ENCODE data around the gene AHNAK.
"Not testable (repeated sequence)": the region's sequence is repeated elsewhere in the genome, so short reads cannot be mapped to it uniquely, and the experiment has no call there.

The AHNAK gene

DNA sequence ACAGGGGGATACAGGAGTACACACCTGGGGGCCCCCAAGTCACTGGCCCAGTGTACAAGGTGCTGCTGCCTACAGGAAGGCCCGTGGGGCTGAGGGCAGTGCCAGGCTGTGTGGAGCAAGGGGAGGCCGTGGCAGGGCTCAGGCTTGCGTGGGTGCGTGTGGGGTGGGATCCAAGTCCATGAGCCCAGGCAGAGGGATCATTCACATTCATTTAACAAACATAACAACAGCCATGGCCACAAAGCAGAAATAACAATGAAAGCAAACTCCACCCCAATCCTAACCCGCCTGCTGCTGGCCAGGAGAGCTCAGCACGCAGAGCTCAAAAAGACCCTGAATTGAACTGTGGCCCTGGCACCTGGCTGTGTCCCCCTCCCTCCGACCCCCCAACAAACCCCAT lies 144.8 kb downstream of the AHNAK start:
- no peak for DNase-seq (ENCODE audit: low read depth)

DNA sequence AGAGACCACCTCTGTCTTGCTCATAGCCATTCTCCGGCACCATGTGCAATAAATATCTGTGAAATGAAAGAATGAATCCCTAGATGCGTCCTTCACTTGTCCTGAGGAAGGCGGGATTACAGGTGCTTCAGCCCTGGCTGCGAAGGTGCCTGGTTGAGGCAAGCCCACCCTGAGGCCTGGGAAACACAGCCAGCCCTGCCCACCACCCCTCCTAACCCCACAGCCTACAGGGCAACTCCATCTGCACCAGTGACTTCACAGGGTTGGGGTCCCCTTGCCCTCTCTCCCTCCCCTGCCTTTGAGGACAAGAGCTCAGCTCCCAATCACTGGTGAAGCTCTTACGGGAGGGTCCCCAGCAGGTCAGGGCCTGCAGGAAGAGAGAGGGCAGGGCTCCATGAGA lies 145.2 kb downstream of the AHNAK start:
- DNase-seq (ENCODE audit: low read depth): no peak

DNA sequence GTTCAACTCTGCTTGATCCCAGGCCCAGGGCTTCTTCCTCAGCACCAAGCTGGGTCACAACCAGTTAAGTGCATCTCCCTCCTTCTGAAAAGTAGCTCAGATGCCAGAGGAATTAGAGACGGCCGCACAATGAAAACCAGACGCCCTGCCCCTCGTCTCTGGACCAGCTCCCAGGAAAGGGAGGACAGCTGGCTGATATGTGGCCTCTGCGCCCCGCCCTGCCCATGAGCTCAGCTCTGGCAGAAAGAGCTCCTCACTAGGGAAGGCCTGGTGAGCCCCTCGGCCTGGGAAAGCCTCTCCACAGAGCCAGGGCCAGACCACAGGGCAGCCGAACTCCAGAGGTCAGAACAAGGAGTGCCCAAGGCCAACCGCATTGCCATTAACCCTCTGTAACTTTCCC lies 145.8 kb downstream of the AHNAK start:
- DNase-seq (ENCODE audit: low read depth): no peak

DNA sequence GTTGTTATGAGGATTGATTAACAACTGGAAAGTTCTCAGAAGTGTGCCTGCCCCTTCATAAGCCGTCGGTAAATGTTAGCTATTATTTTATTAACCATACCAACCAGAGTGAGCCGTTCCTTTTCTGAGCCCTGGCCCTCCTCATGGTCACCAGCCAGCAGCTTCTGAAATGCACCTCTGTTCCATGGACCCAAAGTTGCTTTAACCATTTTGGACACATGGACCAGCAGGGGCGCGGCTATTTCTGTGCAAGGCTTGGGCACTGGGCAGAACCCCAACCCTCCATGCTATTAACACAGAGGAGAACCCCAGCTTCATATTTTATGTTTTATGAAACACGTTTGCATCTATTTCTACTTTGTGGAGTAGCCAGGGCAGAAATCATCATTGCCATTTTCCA lies 146.3 kb downstream of the AHNAK start:
- no peak for DNase-seq (ENCODE audit: low read depth)

DNA sequence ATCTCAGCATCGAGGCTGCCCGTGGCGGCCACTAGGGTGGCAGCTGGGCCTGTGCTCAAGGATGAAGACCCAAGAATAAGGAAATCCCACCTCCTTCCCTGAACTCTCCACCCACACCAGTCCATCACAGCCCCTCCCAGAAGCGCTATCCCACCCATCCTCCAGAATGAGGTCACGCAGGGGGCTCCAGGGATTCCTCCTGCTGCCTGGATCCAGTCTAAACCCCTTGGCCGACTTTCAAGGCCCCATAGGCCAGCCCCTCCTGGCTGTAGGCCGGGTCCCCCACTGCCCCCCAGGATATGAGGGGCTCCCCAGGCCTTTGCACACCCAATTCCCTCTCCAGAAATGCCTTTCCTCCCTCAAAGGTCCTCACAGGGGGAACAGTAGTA lies 146.7 kb downstream of the AHNAK start:
- no peak for DNase-seq (ENCODE audit: low read depth)

DNA sequence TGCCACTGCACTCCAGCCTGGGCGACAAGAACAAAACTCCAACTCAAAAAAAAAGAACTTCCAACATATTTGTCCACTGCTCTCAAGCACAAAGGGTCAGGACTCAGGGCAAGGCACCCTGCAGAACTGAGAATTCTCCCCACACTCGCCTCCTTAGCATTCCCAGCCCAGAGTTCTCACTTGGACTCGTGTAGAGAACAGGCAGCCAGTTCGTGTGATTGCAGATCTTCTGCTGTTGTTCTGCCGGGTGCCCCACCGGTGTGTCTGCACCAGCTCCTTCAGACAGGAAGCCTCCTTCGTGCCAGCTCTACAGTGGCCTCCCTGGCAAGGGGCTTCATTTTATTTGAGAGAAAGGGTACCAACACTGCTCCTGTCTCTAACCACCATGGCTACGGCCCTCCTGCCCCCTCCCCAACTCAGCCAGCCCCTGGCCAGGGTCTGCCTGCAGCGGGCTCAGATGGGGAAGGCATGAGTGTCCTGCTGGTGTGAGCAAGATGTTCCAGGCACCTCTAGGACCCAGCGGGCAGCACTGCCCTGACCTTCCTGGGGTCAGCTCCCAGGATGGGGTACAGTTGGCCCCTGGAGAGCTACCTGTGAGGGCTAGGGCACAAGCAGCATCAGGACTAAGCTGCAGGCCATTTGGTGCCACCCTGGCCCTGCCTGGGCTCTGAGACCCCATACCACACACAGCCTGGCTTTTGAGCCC lies 147.3 kb downstream of the AHNAK start:
- no peak for DNase-seq (ENCODE audit: low read depth)

DNA sequence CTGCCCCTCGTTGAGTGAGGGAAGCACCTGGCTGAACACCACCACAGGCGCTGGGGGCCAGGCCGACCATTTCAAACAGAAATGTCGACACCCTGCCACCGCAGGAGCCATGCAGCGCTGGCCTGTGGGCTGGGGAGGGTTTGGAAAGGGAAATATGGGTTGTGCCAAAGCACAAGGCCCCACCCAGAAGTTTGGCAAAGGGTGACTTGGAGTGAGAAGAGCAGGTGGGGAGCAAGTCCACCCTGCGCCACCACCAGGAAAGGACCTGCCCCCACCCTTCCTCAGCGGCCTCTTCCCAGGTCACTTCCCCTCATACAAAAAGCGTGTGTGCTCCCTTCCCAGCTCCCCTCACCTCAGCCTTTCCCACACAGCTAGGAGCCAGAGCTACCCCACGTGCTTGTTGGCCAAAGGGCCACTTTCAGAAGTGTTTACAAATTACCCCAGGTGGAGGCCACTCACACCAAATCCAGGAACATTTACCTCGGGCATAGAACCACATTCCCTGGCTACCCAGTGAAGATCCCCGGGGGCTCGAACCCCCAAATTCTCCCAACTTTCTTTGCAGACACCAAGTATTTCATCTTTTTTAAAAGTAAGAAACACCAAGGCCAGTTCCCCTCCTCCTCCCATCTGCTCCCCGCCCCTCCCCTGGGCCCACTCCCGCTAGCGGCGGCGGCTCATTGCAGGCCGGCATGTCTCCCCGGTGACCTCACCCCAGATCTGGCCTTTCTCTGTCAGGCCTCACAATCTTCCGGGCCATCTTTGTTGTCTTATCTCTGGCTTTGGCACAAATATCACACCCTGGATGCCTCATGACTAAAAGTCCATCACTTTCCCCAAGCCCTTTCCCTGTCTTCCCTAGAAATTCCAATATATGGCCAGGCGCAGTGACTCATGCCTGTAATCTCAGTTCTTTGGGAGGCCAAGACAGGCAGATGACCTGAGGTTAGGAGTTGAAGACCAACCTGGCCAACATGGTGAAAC lies 148.3 kb downstream of the AHNAK start:
- DNase-seq (ENCODE audit: low read depth): no peak

DNA sequence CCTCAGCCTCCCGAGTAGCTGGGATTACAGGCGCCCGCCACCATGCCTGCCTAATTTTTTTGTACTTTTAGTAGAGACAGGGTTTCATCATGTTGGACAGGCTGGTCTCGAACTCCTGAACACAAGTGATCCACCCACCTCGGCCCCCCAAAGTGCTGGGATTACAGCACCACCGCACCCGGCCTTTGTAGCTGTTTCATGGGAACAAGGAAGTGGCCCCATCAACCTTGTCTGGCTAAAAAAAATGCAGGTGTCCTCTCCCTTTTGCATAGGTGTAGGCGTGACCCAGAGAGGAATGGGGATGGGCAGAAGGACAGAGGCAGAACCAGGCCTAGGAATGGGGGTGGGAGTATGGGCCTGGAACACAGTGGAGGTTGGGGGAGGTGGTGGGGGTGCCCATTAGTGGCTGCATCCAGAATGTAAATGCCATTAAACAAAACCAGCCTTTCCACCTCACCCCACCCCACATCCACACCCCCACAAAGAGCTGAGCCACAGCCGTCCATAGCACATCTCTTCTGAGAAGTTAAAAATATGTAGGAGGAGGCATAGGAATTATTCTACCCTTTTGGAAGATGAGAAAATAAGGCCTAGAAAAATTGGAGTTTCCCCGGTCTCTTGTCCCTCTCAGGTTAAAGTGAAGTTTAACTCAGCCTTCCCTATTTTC lies 150.6 kb downstream of the AHNAK start:
- no peak for DNase-seq (ENCODE audit: low read depth)

DNA sequence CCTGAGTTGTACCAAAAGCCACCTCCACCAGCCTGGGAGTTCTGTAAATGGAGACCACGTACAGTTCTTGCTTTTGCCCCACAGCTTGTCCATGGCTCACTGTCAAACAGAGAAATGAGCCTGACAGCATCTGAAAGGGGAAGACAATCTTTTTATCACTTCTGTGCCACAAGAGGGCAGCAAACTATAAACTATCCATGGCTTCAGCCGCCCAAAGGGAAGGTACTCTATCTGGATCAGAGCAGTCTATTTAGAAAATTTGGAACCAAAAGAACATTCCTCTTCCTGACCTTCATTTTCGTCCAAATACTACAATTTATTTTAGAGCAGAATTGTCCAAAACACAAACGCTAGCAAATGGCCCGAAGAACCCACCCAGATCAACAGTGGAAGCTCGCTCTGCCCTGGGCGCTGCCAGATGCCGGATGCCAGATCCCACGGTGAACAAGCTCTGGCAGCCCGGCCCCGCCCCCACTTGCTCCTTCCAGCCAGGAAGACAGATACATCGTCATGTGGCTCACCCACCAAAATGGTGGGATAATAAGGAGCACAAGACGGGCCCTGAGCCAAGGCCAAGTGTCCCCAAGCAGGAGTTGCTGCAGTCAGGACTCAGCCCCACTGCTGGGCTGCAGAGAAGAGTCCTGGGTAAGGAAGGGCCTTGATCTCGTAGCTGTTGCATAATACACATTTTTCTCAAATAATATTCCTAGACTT lies 151.6 kb downstream of the AHNAK start:
- peak; percentile 19 for DNase-seq (ENCODE audit: low read depth)

DNA sequence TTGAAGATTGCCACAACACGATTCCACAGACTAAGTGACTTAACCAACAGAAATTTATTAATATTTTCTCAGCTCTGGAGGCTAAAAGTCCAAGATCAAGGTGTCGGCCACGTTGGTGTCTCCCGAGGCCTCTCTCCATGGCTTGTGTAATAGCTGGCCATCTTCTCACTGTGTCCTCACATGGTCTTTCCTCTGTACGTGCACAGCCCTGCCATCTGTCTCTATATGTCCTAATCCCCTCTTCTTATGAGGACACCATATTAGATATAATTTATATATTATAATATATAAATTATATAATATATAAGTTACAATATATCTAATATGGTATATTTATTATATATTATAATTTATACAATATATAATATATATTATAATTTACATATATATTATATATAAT lies 152.9 kb downstream of the AHNAK start:
- no peak for DNase-seq (ENCODE audit: low read depth)

DNA sequence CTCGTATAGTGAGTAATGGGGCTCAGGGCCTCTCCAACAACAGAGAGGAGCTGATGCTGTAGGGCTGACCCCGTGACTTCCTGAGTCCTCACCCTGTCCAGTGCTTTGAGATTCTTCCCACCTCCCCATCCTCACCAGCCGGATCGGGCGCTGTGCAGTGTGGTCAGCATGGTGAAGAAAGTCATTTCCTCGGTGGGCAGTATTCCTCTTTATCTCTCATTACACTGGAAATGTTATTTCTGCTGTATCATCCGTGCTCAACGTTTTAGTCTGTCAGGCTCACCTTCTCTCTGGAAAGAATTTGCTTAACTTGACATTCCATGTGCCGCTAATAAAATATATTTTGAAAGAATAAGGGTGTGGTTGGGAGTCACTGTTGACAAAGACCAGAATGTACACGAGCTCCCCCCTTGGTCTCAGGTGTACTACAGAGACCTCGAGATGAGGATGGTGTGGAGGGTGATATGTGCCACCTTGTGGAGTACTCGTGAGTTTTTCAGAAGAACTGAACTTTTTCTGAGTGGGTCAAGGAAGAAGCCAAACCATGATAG lies 153.5 kb downstream of the AHNAK start:
- no peak for DNase-seq (ENCODE audit: low read depth)

DNA sequence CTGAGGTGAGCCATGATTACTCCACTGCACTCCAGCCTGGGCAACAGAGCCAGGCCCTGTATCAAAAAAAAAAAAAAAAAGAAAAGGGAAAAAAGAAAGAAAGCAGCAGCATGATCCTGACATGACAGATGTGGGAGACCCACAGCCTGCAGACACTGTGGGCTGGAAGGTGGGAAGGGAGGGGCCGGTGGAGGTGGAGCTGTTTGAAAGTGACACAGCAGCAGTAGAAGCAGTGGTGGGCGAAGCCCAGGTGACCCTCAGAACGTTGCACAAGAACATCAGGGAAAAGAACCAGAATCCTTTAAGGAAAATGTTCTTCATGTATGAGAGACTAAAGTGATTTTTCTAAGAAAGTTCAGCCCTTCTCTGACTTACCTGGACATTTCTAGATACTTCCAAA lies 154.1 kb downstream of the AHNAK start:
- DNase-seq (ENCODE audit: low read depth): no peak

DNA sequence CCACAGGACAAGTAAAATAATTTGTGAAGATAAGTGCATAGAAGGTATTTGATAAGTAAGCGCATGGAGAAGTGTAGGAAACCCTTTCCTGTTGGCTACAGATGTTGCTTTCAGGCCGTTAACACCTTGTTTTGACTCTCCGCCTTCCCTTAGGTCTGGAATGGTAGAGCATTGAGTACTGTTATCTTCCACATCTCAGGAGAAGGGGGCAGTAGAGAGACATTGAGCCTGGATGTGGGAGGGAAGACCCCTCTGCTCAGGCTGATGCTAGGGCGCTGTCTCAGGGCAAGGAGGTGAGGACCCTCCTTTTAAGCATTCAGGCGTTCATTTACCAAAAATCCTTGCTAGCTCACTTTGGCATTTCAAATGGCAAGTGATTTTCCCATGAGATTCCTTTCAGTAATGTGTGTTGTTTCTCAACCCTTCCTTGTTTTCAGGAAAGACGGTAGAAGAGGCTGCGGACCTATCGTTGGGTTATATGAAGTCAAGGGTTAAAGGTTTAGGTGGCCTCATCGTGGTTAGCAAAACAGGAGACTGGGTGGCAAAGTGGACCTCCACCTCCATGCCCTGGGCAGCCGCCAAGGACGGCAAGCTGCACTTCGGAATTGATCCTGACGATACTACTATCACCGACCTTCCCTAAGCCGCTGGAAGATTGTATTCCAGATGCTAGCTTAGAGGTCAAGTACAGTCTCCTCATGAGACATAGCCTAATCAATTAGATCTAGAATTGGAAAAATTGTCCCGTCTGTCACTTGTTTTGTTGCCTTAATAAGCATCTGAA lies 154.8 kb downstream of the AHNAK start:
- DNase-seq (ENCODE audit: low read depth): no peak

DNA sequence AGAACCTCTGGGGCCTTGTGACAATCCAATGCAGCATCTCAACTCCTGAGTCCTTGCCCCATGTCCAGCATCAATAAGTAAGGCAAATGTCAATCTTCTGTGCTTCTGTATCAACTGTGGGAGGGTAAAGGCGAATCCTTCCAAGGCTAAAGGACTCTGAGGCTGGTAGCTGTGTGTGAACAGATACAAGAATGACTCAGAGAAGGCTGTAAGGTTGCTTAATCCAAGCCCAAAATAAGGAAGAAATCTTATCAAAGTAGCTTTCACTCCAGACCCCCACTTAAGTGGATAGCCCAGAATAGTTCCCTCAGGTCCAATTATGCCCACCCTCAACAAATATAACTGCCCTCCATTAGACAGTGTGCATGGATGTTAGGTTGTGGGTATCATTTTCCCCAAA lies 155.9 kb downstream of the AHNAK start:
- DNase-seq (ENCODE audit: low read depth): no peak

DNA sequence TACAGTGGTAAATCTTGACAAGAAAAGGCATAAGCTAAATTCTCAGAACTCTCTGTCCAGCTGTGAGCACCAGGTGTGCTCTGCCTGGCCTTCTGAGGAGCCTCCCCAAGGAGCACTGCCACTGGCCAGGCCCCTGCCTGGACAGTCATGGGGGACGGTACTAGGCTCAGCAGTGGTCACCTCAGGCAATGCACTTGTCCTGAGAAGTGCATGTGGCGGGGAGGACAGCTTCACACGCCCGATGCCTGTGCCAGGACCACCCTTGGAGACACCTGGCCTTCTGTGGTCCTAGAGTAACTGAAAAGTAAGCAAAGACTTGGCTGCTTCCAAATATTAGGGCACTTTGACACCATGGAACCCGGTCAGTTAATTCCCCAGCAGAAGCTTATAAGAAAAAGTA lies 156.4 kb downstream of the AHNAK start:
- DNase-seq (ENCODE audit: low read depth): no peak

DNA sequence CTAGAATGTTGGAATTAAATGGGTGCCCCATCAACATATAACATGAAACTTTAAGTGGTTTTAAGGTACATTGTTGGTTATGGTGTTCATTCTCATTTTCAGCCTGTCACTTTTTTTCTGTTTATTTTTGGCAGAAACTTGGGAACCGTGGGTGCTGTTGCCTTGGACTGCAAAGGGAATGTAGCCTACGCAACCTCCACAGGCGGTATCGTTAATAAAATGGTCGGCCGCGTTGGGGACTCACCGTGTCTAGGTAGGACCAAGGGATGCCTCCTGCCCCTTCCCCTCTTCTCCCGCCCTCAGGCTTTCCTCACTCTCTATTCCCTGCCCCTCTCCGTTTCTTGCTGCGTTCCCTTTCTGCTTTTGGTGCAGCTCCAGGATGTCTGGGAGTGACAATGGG lies 157.6 kb downstream of the AHNAK start:
- DNase-seq (ENCODE audit: low read depth): no peak

DNA sequence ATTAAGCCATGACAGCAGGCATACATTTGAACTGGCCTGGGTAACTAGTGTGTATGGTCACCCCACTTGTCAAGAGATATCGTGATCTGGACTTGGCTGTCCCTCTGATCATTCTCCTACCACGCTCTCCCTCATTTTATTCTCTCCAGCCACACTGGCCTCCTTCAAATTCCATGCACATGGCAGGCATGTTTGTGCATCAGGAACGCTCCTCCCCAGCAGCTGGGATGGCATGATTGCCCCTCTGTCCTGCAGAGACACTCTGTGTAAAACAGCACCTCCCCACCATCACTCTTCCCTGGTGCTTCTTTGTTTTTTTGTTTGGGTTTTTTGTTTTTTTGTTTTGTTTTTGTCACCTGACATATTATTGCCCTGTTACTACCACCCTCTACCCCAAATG lies 159.2 kb downstream of the AHNAK start:
- no peak for DNase-seq (ENCODE audit: low read depth)

DNA sequence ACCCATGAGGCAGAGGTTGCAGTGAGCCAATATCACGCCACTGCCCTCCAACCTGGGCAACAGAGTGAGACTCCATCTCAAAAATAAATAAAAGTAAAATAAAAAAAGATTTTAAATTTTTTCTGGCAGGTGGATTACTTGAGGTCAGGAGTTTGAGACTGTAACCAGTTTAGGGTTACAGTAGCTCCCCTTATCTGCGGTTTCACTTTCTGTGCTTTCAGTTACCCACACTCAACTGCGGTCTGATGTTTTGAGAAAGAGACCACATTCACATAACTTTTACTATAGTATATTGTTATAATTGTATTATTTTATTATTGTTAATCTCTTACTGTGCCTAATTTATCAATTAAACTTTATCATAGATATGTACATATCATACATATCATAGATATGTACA lies 160.5 kb downstream of the AHNAK start:
- not testable (repeated sequence) for DNase-seq (ENCODE audit: low read depth)

DNA sequence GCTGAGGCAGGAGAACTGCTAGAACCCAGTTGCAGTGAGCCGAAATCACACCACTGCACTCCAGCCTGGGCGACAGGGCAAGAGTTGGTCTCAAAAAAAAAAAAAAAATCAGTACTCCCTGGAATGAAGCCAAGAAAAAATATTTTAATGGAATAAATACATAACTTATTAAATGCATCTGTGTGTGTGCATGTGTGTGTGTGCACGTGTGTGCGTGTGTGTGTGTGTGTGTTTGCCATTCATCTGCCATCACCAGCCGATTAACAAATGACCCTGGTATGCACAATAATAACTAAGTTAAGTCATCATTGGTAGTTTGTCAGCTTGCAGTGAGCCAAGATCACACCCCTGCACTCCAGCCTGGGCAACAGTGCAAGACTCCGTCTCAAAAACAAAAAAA lies 162.8 kb downstream of the AHNAK start:
- no peak for DNase-seq (ENCODE audit: low read depth)
